Smooth muscle cell (in vitro differentiated cells): ENCODE measurements around the gene HAGHL. TPM values are rescaled to one million over a fixed set of nuclear protein-coding genes. Genes with fewer than 3 reads are reported as not detected.
"Not testable (repeated sequence)": the region's sequence is repeated elsewhere in the genome, so short reads cannot be mapped to it uniquely, and the experiment has no call there.

Source experiments
- DNase-seq: peaks from one replicate; lab custom pipeline; 2025; ENCODE audit not compliant: unreplicated experiment; lab: John Stamatoyannopoulos, UW
- H2AFZ ChIP-seq: fragments of 200-600 bp; sonication (generic); 2 replicates; pipeline ENCODE4 v1.6.0; 2016; ENCODE audit warnings: antibody characterized with exemption, low read depth, mild to moderate bottlenecking
- H3F3A ChIP-seq: fragments of 200-600 bp; sonication (generic); 2 replicates; pipeline ENCODE4 v1.6.0; 2017; ENCODE audit warnings: antibody characterized with exemption, low read depth
- H3K27ac ChIP-seq: fragments of 200-600 bp; sonication (generic); 2 replicates; pipeline ENCODE4 v1.5.1; 2016; ENCODE audit warnings: low read depth, mild to moderate bottlenecking
- H3K27me3 ChIP-seq: fragments of 200-600 bp; sonication (generic); 2 replicates; pipeline ENCODE4 v1.6.1; 2016; ENCODE audit warnings: low read depth, mild to moderate bottlenecking
- H3K36me3 ChIP-seq: fragments of 200-600 bp; sonication (generic); 2 replicates; pipeline ENCODE4 v1.5.1; 2016; ENCODE audit warnings: low read depth
- H3K4me1 ChIP-seq: fragments of 200-600 bp; sonication (generic); 2 replicates; pipeline ENCODE4 v1.5.1; 2016; ENCODE audit warnings: low read depth
- H3K4me2 ChIP-seq: fragments of 200-600 bp; sonication (generic); 2 replicates; pipeline ENCODE4 v1.6.0; 2016; ENCODE audit warnings: mild to moderate bottlenecking
- H3K4me3 ChIP-seq: fragments of 200-600 bp; sonication (generic); 2 replicates; pipeline ENCODE4 v1.5.1; 2016; ENCODE audit warnings: mild to moderate bottlenecking
- H3K79me2 ChIP-seq: fragments of 200-600 bp; sonication (generic); 2 replicates; pipeline ENCODE4 v1.6.0; 2016; ENCODE audit warnings: low read depth, mild to moderate bottlenecking
- H3K9ac ChIP-seq: fragments of 200-600 bp; sonication (generic); 2 replicates; pipeline ENCODE4 v1.6.0; 2016; ENCODE audit warnings: low read depth
- H3K9me3 ChIP-seq: fragments of 200-600 bp; sonication (generic); replicated peaks from 2 replicates; pipeline ENCODE4 v1.5.1; 2016; ENCODE audit warnings: low read depth
- H4K20me1 ChIP-seq: fragments of 200-600 bp; sonication (generic); 2 replicates; pipeline ENCODE4 v1.6.0; 2016; ENCODE audit warnings: low read depth
- WGBS: methylation state at CpG from one replicate; pipeline ENCODE4 v1.1.7; 2016; ENCODE audit warnings: low lambda C conversion rate; 5-methylcytosine and 5-hydroxymethylcytosine counted together
- polyA plus RNA-seq: library from polyadenylated mRNA; unstranded; fragments of >200 nt; fragmentation: Nextera tagmentation; extraction: Ambion mirVana; gene quantifications from 2 replicates; pipeline ENCODE4 v1.2.1, GENCODE V29; 2016
- total RNA-seq: library from RNA; depleted of rRNA; stranded (reverse); fragments of >200 nt; gene quantifications from 2 replicates; pipeline ENCODE4 v1.2.3, GENCODE V29; 2014
- TF ChIP-seq, protein P1 (sequence below): fragments of 200-600 bp; sonication (generic); IDR thresholded peaks from 2 replicates; pipeline ENCODE4 v1.5.1; 2017; ENCODE audit warnings: borderline replicate concordance, mild to moderate bottlenecking, antibody characterized with exemption; ENCODE audit not compliant: insufficient read depth, poor library complexity, severe bottlenecking

HAGHL gene
- total and polyA plus RNA-seq, 2 experiments from 2014 or later: 3.2 to 23.1 TPM

DNA sequence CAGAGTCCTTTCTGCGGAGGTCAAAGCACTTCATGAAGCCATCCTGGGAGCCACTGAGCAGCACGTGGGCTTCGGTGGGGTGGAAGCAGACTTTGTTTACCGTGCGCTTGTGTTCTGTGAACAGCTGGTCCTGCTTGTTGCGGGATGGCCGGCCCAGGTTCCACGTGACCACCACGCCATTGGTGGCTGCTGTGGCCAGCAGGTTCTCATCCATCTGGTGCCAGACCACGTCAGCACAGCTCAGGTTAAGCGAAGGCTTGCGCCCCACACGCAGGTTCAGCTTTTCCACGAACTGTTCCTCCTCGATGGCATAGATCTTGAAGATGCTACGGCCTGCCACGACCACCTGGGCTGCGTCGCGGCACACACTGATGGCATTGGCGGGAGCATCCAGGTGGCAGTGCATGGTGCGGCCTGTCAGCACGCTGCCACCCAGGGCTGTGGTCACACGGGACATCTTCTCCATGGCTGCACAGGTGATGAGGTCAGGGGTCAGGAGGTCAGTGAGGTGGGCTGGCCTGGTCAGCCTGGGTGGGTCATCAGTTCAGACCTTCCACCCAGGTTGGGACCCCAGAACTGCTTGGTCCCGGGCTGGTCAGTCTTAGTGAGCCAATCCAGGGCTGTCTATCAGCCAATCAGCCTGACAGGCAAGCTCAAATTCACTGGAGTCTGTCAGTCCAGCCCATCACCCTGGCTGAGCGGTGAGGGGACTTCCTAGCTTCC is 37.6 kb upstream of the HAGHL start:
- Histone ChIP-seq H3K79me2 (peaks cover 10% of the 10 kb centered on the region), H3K4me2 (peak overlapping the region; percentile 100), H2AFZ (no peak overlapping the region), H3K36me3 (no peaks in the 10 kb centered on the region), H3K27ac (peak overlapping the region; percentile 67), H3K4me3 (peak overlapping the region; percentile 99), H4K20me1 (no peaks in the 10 kb centered on the region), H3K9ac (peak overlapping the region; percentile 92), H3K27me3 (peaks cover 33% of the 10 kb centered on the region), H3K9me3 (no peaks in the 10 kb centered on the region), H3K4me1 (peaks cover 6% of the 10 kb centered on the region), H3F3A (no peaks in the 10 kb centered on the region)
- no peak for DNase-seq
- TF ChIP-seq, protein P1, sequence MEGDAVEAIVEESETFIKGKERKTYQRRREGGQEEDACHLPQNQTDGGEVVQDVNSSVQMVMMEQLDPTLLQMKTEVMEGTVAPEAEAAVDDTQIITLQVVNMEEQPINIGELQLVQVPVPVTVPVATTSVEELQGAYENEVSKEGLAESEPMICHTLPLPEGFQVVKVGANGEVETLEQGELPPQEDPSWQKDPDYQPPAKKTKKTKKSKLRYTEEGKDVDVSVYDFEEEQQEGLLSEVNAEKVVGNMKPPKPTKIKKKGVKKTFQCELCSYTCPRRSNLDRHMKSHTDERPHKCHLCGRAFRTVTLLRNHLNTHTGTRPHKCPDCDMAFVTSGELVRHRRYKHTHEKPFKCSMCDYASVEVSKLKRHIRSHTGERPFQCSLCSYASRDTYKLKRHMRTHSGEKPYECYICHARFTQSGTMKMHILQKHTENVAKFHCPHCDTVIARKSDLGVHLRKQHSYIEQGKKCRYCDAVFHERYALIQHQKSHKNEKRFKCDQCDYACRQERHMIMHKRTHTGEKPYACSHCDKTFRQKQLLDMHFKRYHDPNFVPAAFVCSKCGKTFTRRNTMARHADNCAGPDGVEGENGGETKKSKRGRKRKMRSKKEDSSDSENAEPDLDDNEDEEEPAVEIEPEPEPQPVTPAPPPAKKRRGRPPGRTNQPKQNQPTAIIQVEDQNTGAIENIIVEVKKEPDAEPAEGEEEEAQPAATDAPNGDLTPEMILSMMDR: no peak
- 90% methylated on average over 26 of the region's 26 CpGs for WGBS

DNA sequence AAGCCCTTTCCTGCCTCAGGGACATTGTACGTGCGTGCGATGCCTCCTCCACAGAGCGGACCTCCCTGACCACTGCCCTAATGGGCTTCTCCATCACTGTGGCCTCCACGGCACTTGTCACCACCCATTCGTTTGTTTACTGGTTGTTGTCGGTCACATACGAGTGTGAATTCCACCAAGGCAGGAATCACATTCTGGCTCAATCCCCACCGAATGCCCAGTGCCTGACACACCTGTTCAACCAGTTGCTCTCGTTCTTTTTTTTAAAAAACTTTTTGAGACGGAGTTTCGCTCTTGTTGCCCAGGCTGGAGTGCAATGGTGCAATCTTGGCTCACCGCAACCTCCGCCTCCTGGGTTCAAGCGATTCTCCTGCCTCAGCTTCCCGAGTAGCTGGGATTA is 35.7 kb upstream of the HAGHL start:
- H3K4me2 ChIP-seq, H3F3A ChIP-seq, H3K36me3 ChIP-seq, H3K9ac ChIP-seq, DNase-seq, H4K20me1 ChIP-seq, H2AFZ ChIP-seq, H3K27ac ChIP-seq, H3K4me3 ChIP-seq, H3K9me3 ChIP-seq: not testable (repeated sequence)
- H3K79me2 ChIP-seq: peaks cover 10% of the 10 kb centered on the region
- peaks cover 12% of the 10 kb centered on the region for H3K4me1 ChIP-seq
- WGBS: 92% methylated on average over 16 of the region's 16 CpGs
- H3K27me3 ChIP-seq: peaks cover 50% of the 10 kb centered on the region

DNA sequence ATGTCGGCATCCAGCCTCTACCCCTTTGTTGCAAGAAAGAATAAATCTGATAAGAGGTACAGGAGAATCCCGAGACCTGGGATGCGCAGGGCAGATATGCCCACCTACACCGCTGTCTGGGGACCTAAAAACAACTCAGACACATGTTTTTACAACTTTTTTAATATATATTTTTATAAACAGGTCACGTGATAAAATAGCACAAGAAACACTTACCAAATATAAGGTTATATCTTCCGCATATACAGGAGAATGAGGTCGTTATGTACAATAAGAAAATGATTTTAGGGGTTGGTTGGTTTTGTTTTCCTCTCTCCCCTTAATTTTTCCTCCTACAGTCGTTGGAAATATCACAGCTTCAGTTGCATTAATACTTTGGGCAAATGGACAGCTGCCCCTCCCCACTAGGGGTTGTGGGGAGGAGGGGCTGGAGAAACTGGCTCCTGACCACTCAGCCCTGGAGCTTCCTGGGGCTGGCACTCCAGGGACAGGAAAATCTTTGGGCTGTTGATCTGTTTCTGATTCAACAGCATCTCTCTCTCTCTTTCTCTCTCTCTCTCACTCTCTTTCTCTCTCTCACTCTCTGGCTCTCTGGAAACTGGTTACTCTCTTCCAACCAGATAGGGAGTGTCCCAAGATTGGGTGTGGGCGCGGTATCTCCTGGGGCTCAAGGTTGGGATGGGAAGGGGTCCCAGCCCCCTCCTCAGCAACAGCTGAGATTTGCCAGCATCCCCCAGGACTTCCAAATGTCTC is 34.4 kb upstream of the HAGHL start:
- Histone ChIP-seq H3K4me1 (peaks cover 12% of the 10 kb centered on the region), H3K9me3 (no peaks in the 10 kb centered on the region), H3K79me2 (peaks cover 10% of the 10 kb centered on the region), H2AFZ (no peak overlapping the region), H3K27me3 (peaks cover 58% of the 10 kb centered on the region), H3F3A (no peaks in the 10 kb centered on the region), H3K36me3 (no peaks in the 10 kb centered on the region), H3K9ac (no peak overlapping the region), H3K4me2 (no peak overlapping the region), H3K27ac (no peak overlapping the region), H3K4me3 (no peak overlapping the region), H4K20me1 (no peaks in the 10 kb centered on the region)
- TF ChIP-seq, protein P1: no peak
- WGBS: 77% methylated on average over 10 of the region's 10 CpGs
- no peak for DNase-seq

DNA sequence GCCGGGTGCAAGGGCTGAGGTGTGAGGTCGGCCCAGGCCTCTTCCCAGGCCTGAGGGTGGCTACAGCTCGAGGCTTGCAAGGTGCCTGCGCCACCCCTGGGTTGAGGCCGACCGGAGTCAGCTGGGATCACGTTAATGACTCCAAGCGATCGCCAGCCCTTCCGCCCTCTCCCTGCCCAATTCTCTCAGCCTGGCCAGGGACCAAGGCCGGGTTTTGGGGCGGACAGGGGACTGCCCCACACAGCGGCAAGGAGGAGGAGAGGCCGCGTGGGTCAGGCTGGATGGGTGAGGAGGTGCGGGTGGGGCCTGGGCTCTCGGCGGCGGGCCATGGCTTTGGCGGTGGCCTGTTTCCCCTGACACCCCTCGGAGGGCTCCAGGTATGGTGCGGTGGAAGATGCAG is 33.5 kb upstream of the HAGHL start:
- no peak for DNase-seq
- H3K27me3 ChIP-seq: peaks cover 62% of the 10 kb centered on the region
- no peak overlapping the region for H3K27ac ChIP-seq
- H4K20me1 ChIP-seq: no peaks in the 10 kb centered on the region
- H3K79me2 ChIP-seq: peaks cover 10% of the 10 kb centered on the region
- H3K4me1 ChIP-seq: peaks cover 12% of the 10 kb centered on the region
- no peaks in the 10 kb centered on the region for H3K36me3 ChIP-seq
- TF ChIP-seq, protein P1: no peak
- no peak overlapping the region for H3K9ac ChIP-seq
- H3K4me3 ChIP-seq: no peak overlapping the region
- H2AFZ ChIP-seq: no peak overlapping the region
- H3K4me2 ChIP-seq: no peak overlapping the region
- WGBS: 57% methylated on average over 19 of the region's 22 CpGs
- H3K9me3 ChIP-seq: no peaks in the 10 kb centered on the region
- no peaks in the 10 kb centered on the region for H3F3A ChIP-seq
